HepG2 (cell line): Measurements from ENCODE around the gene PLVAP. TPM values are rescaled to one million over a fixed set of nuclear protein-coding genes. Genes with fewer than 3 reads are reported as not detected.
A peak's percentile ranks its signal among the peaks of the same experiment; 100 is the strongest.

Source experiments
- PPARG ChIP-seq: conservative IDR thresholded peaks from 2 replicates; pipeline ENCODE4 v1.6.1; 2016; ENCODE audit warnings: missing biosample characterization, missing genetic modification reagents
- STAT5B ChIP-seq: sonication (generic); formaldehyde crosslinking; IDR thresholded peaks from 2 replicates; pipeline ENCODE4 v1.4.0; 2020; ENCODE audit warnings: missing genetic modification reagents
- TARDBP ChIP-seq: sonication (generic); formaldehyde crosslinking; IDR thresholded peaks from 2 replicates; pipeline ENCODE4 v1.8.0; 2022; ENCODE audit warnings: mild to moderate bottlenecking, missing genetic modification reagents
- TCF12 ChIP-seq, 2 experiments: fragments of 450-650 bp in 1 of 2; sonication (generic) in 1 of 2; formaldehyde crosslinking in 1 of 2; IDR thresholded peaks; 2 replicates each; pipeline versions ENCODE4 v1.6.1 to v1.8.0; 2017 to 2022; ENCODE audit warnings: antibody characterized with exemption in 1 of 2, mild to moderate bottlenecking in 1 of 2, missing genetic modification reagents in 1 of 2, moderate library complexity in 1 of 2
- ZNF670 ChIP-seq: sonication (generic); formaldehyde crosslinking; IDR thresholded peaks from 2 replicates; pipeline ENCODE4 v1.8.0; 2022; ENCODE audit warnings: mild to moderate bottlenecking, missing genetic modification reagents, borderline replicate concordance
- ZNF780A ChIP-seq: sonication (generic); formaldehyde crosslinking; IDR thresholded peaks from 2 replicates; pipeline ENCODE4 v1.8.0; 2022; ENCODE audit warnings: mild to moderate bottlenecking, missing genetic modification reagents, moderate library complexity
- ZNF784 ChIP-seq: sonication (generic); formaldehyde crosslinking; IDR thresholded peaks from 2 replicates; pipeline ENCODE4 v1.5.1; 2020; ENCODE audit warnings: missing genetic modification reagents, mild to moderate bottlenecking, borderline replicate concordance
- polyA plus RNA-seq, 8 experiments: library from polyadenylated mRNA; depleted of rRNA in 3 of 8; stranded (reverse) in 7 of 8; unstranded in 1 of 8; fragments of >200 nt; fragmentation: Illumina TruSeq in 4 of 8; extraction: Trizol in 4 of 8; gene quantifications; 2 replicates each; pipeline versions ENCODE4 v1.2.1 to v1.2.3, GENCODE V29; 2011 to 2016; ENCODE audit warnings: low read depth in 4 of 8, missing spikeins in 1 of 8, mixed read lengths in 1 of 8; ENCODE audit not compliant: insufficient read depth in 1 of 8
- total RNA-seq, 5 experiments: library from RNA; depleted of rRNA; stranded (reverse); fragments of >200 nt; fragmentation: Illumina TruSeq; extraction: Trizol; gene quantifications; 2 replicates each; pipeline ENCODE4 v1.2.3, GENCODE V29; 2016; ENCODE audit warnings: low read depth in 1 of 5
- TF ChIP-seq, protein P1 (sequence below): sonication (generic); formaldehyde crosslinking; IDR thresholded peaks from 2 replicates; pipeline ENCODE4 v1.9.0; 2021; ENCODE audit warnings: mild to moderate bottlenecking, missing genetic modification reagents
- TF ChIP-seq, protein P2 (sequence below): sonication (generic); formaldehyde crosslinking; IDR thresholded peaks from 2 replicates; pipeline ENCODE4 v1.4.0; 2020; ENCODE audit warnings: missing genetic modification reagents

PLVAP gene
- total and polyA plus RNA-seq, 2 of the 13 experiments (the other 11 are each of a cell fraction or from before 2014, with no cell fraction given) = 0.26 TPM; not detected in 1

DNA sequence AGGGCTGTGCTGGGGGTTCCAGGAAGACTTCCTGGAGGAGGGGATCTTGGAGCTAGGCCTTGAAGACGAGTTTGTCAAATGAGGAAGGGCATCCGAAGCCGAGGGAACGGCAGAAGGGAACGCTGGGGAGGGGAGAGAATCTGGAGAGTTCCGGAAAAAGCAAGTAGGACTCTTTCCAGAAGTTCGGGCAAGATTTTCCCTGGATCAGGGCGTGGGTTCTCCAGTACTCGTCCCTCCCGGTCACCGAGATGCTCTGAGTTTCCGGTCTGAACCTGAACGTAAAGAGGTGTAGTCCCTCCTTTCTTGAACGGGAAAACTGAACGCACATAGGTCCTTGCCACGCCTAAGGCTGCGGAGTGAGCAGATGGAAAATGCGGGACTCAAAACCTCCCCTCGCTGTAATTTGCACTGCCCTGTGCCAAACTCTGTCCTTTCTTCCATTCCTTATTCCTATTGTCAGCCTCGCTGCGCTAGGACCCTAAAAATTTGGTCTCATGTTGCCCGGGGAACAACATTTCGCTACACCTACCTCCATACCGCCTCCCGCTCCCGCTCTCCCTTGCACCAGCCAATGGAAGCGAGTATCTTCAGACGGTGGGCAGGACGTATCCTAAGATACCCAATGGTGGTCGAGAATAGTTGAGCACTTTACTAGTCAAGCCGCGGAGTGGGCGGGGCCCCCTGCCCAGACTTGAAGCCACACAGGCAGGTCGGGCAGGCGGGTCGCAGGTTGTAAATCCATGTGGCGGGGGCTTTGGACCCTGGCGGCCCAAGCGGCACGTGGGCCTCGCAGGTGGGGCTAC, 40.1 kb downstream of the PLVAP start, which contains the start of gene GTPBP3 (continued):
- TF ChIP-seq, protein P1, sequence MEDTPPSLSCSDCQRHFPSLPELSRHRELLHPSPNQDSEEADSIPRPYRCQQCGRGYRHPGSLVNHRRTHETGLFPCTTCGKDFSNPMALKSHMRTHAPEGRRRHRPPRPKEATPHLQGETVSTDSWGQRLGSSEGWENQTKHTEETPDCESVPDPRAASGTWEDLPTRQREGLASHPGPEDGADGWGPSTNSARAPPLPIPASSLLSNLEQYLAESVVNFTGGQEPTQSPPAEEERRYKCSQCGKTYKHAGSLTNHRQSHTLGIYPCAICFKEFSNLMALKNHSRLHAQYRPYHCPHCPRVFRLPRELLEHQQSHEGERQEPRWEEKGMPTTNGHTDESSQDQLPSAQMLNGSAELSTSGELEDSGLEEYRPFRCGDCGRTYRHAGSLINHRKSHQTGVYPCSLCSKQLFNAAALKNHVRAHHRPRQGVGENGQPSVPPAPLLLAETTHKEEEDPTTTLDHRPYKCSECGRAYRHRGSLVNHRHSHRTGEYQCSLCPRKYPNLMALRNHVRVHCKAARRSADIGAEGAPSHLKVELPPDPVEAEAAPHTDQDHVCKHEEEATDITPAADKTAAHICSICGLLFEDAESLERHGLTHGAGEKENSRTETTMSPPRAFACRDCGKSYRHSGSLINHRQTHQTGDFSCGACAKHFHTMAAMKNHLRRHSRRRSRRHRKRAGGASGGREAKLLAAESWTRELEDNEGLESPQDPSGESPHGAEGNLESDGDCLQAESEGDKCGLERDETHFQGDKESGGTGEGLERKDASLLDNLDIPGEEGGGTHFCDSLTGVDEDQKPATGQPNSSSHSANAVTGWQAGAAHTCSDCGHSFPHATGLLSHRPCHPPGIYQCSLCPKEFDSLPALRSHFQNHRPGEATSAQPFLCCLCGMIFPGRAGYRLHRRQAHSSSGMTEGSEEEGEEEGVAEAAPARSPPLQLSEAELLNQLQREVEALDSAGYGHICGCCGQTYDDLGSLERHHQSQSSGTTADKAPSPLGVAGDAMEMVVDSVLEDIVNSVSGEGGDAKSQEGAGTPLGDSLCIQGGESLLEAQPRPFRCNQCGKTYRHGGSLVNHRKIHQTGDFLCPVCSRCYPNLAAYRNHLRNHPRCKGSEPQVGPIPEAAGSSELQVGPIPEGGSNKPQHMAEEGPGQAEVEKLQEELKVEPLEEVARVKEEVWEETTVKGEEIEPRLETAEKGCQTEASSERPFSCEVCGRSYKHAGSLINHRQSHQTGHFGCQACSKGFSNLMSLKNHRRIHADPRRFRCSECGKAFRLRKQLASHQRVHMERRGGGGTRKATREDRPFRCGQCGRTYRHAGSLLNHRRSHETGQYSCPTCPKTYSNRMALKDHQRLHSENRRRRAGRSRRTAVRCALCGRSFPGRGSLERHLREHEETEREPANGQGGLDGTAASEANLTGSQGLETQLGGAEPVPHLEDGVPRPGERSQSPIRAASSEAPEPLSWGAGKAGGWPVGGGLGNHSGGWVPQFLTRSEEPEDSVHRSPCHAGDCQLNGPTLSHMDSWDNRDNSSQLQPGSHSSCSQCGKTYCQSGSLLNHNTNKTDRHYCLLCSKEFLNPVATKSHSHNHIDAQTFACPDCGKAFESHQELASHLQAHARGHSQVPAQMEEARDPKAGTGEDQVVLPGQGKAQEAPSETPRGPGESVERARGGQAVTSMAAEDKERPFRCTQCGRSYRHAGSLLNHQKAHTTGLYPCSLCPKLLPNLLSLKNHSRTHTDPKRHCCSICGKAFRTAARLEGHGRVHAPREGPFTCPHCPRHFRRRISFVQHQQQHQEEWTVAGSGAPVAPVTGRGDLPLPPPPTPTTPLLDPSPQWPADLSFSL (CRISPR knock-in tag) = no peak
- no peak for TF ChIP-seq ZNF780A (CRISPR knock-in tag)
- TF ChIP-seq PPARG = 0 out of 2 replicates have a peak, but pooled peaks have one; percentile 11
- TF ChIP-seq ZNF784 = 0 out of 2 replicates have a peak, but pooled peaks have one; percentile 26
- TF ChIP-seq TARDBP (CRISPR knock-in tag) = peak; percentile 70; the same call in 1 of the 2 replicates
- TF ChIP-seq TCF12 (IDR thresholded peaks at IDR 0.05) = no peak
- 0 out of 2 replicates have a peak, but pooled peaks have one; percentile 48 for TF ChIP-seq TCF12 (CRISPR knock-in tag; IDR thresholded peaks at IDR 0.05)
- peak; percentile 71; the same call in 1 of the 2 replicates for TF ChIP-seq ZNF670 (CRISPR knock-in tag)
- TF ChIP-seq, protein P2, sequence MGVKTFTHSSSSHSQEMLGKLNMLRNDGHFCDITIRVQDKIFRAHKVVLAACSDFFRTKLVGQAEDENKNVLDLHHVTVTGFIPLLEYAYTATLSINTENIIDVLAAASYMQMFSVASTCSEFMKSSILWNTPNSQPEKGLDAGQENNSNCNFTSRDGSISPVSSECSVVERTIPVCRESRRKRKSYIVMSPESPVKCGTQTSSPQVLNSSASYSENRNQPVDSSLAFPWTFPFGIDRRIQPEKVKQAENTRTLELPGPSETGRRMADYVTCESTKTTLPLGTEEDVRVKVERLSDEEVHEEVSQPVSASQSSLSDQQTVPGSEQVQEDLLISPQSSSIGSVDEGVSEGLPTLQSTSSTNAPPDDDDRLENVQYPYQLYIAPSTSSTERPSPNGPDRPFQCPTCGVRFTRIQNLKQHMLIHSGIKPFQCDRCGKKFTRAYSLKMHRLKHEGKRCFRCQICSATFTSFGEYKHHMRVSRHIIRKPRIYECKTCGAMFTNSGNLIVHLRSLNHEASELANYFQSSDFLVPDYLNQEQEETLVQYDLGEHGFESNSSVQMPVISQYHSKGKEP (CRISPR knock-in tag) = no peak
- TF ChIP-seq STAT5B (CRISPR knock-in tag) = no peak
